ENCODE results near the gene MORC4.

MORC4 gene

GRCh38 chrX:107000013-107000515, at the start of gene MORC4:
Gene MORC4, minus strand, starts transcription at chrX:107000212. Its CDS starts 243 bp downstream, at chrX:106999969.
- CTCF ChIA-PET: interaction anchor here (1.0 to 1.3 kb wide), 2 partner anchors 23 to 135 kb away, joined by 3 to 4 read pairs; no protein-coding TSS in a partner anchor
- TF ChIP-seq CTCF (IDR thresholded peaks at IDR 0.05; ENCODE audit: insufficient read depth, low read length, missing control alignments): no peak
- DNase-seq (ENCODE audit: low read depth, low spot score): peak; percentile 12
- peak within 1 kb of the TSS; percentile 65 for H3K4me3 ChIP-seq (ENCODE audit: low read depth, low read length)
- POLR2A ChIA-PET: interaction anchor here (0.6 to 1.0 kb wide), 2 partner anchors 98 to 595 kb away, joined by 3 to 5 read pairs; no protein-coding TSS in a partner anchor

GRCh38 chrX:107047622-107048021, 47.6 kb upstream of the MORC4 start:
- ChIA-PET POLR2A (no interaction called here), CTCF (no interaction called here)
- H3K4me3 ChIP-seq (ENCODE audit: low read depth, low read length): no peak overlapping the region
- no peak for TF ChIP-seq CTCF (IDR thresholded peaks at IDR 0.05; ENCODE audit: insufficient read depth, low read length, missing control alignments)
- no peak for DNase-seq (ENCODE audit: low read depth, low spot score)

GRCh38 chrX:107029752-107030151, 29.7 kb upstream of the MORC4 start:
- DNase-seq (ENCODE audit: low read depth, low spot score): no peak
- ChIA-PET POLR2A (interaction anchor here (0.6 kb wide), 1 partner anchor 687 kb away, joined by 3 read pairs; no protein-coding TSS in a partner anchor), CTCF (interaction anchor here (0.8 kb wide), 1 partner anchor 14 kb away, joined by 3 read pairs; no protein-coding TSS in a partner anchor)
- no peak overlapping the region for H3K4me3 ChIP-seq (ENCODE audit: low read depth, low read length)
- TF ChIP-seq CTCF (IDR thresholded peaks at IDR 0.05; ENCODE audit: insufficient read depth, low read length, missing control alignments): no peak

GRCh38 chrX:107025545-107025944, 25.5 kb upstream of the MORC4 start:
- peak; percentile 40 for TF ChIP-seq CTCF (IDR thresholded peaks at IDR 0.05; ENCODE audit: insufficient read depth, low read length, missing control alignments)
- no peak for DNase-seq (ENCODE audit: low read depth, low spot score)
- no peak overlapping the region for H3K4me3 ChIP-seq (ENCODE audit: low read depth, low read length)
- ChIA-PET POLR2A (no interaction called here), CTCF (interaction anchor here (0.6 to 1.2 kb wide), 7 partner anchors 128 to 977 kb away, joined by 3 to 5 read pairs (median 3); no protein-coding TSS in a partner anchor)

- peak; percentile 7 for DNase-seq (ENCODE audit: low read depth, low spot score)
- TF ChIP-seq CTCF (IDR thresholded peaks at IDR 0.05; ENCODE audit: insufficient read depth, low read length, missing control alignments): no peak
- ChIA-PET CTCF (interaction anchor here (1.3 kb wide), 1 partner anchor 15 kb away, joined by 3 read pairs; no protein-coding TSS in a partner anchor), POLR2A (no interaction called here)
- H3K4me3 ChIP-seq (ENCODE audit: low read depth, low read length): no peak overlapping the region
These were observed 14.9 kb upstream of the MORC4 start for GRCh38 chrX:107014936-107015335.

GRCh38 chrX:107008034-107008433, 8.0 kb upstream of the MORC4 start:
- POLR2A ChIA-PET: no interaction called here
- TF ChIP-seq CTCF (IDR thresholded peaks at IDR 0.05; ENCODE audit: insufficient read depth, low read length, missing control alignments): no peak
- H3K4me3 ChIP-seq (ENCODE audit: low read depth, low read length): no peak overlapping the region
- DNase-seq (ENCODE audit: low read depth, low spot score): no peak
- CTCF ChIA-PET: no interaction called here
